ENCODE data around the gene ADGRV1.

DNA sequence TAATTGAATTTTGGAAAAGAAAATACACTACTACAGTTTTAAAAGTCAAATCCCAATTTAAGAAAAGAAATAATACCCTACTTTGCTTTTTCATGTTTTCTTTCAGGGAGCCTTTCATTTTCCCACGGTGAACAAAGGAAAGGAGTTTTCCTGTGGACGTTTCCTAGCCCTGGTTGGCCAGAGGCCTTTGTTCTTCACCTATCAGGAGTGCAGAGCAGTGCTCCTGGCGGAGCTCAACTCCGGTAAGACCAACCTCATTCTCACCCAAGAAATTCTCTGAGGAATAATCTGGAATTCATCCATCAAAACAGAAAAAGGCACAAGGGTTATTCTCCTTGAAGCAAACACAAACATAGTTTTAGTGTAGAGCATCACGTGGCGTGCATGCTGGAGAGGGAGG, 248.9 kb downstream of the ADGRV1 start:
- TF ChIP-seq CTCF (IDR thresholded peaks at IDR 0.05) (no peak), EP300 (IDR thresholded peaks at IDR 0.05) (no peak), POLR2A (IDR thresholded peaks at IDR 0.05) (no peak), POLR2AphosphoS5 (IDR thresholded peaks at IDR 0.05) (no peak)

Measured in stomach (tissue), 4 donors.